ENCODE results near the gene LAMA3. TPM values are rescaled to one million over a fixed set of nuclear protein-coding genes. Genes with fewer than 3 reads are reported as not detected.
A peak's percentile ranks its signal among the peaks of the same experiment; 100 is the strongest.

LAMA3 gene
- 45.2 and 69.8 TPM in 2 replicates for total RNA-seq

GRCh38 chr18:23689031-23689615 is at the start of gene LAMA3:
LAMA3 (plus strand) TSS chr18:23689453; CDS start chr18:23689684, 231 bp downstream.
- TF ChIP-seq CTCF (conservative IDR thresholded peaks at IDR 0.05; ENCODE audit: low read depth, low read length): no peak
- peak within 1 kb of the TSS; percentile 72 for H3K4me3 ChIP-seq (ENCODE audit: low read depth, low read length)
- no peak for DNase-seq (ENCODE audit: low read depth)

- H3K4me3 ChIP-seq (ENCODE audit: low read depth, low read length): no peak overlapping the region
- no peak for DNase-seq (ENCODE audit: low read depth)
- TF ChIP-seq CTCF (conservative IDR thresholded peaks at IDR 0.05; ENCODE audit: low read depth, low read length): peak; percentile 30
Observed at GRCh38 chr18:23640052-23640451, 49.2 kb upstream of the LAMA3 start.

- no peak for TF ChIP-seq CTCF (conservative IDR thresholded peaks at IDR 0.05; ENCODE audit: low read depth, low read length)
- DNase-seq (ENCODE audit: low read depth): no peak
- no peak overlapping the region for H3K4me3 ChIP-seq (ENCODE audit: low read depth, low read length)
Observed at GRCh38 chr18:23641143-23641720, 48.0 kb upstream of the LAMA3 start.

- no peak for TF ChIP-seq CTCF (conservative IDR thresholded peaks at IDR 0.05; ENCODE audit: low read depth, low read length)
- no peak overlapping the region for H3K4me3 ChIP-seq (ENCODE audit: low read depth, low read length)
- no peak for DNase-seq (ENCODE audit: low read depth)
Observed at GRCh38 chr18:23641937-23642666, 47.2 kb upstream of the LAMA3 start.

- no peak for DNase-seq (ENCODE audit: low read depth)
- no peak overlapping the region for H3K4me3 ChIP-seq (ENCODE audit: low read depth, low read length)
- TF ChIP-seq CTCF (conservative IDR thresholded peaks at IDR 0.05; ENCODE audit: low read depth, low read length): no peak
Observed at GRCh38 chr18:23643815-23644490, 45.3 kb upstream of the LAMA3 start.

- TF ChIP-seq CTCF (conservative IDR thresholded peaks at IDR 0.05; ENCODE audit: low read depth, low read length): no peak
- no peak overlapping the region for H3K4me3 ChIP-seq (ENCODE audit: low read depth, low read length)
- no peak for DNase-seq (ENCODE audit: low read depth)
Observed at GRCh38 chr18:23645568-23646175, 43.6 kb upstream of the LAMA3 start.
